K562 (cell line): ENCODE measurements around the gene CCDC187. TPM values are rescaled to one million over a fixed set of nuclear protein-coding genes. Genes with fewer than 3 reads are reported as not detected.
A peak's percentile ranks its signal among the peaks of the same experiment; 100 is the strongest.

Experiments used
- ATAC-seq: fragments of 200-7000 bp; cut with Tn5 transposase; 3 replicates; pipeline ENCODE4 v1.9.1; 2020; ENCODE audit warnings: moderate library complexity
- BruUV-seq: library from RNA; stranded (reverse); fragments of 400-500 nt; replicated peaks from 2 replicates; lab custom pipeline; 2021; lab: Mats Ljungman, UMichigan
- CTCF ChIA-PET: fragments of 300-600 bp; formaldehyde crosslinking; extraction: SDS; loops from one replicate; lab custom pipeline; 2021; ENCODE audit warnings: low intra/inter-chr PET ratio; lab: Yijun Ruan, JAX
- POLR2A ChIA-PET: fragments of 300-600, 350-650 bp; sonication (Branson Sonifier 250); formaldehyde crosslinking; extraction: SDS; loops from one replicate; lab custom pipeline; 2021; ENCODE audit warnings: antibody characterized with exemption, inconsistent platforms; lab: Yijun Ruan, JAX
- DNase-seq, 4 experiments: peaks; one replicate each; pipeline versions ENCODE4 v3.0.0 to v3.0.0-alpha.2; 2011 to 2018; ENCODE audit warnings: low spot score in 3 of 4, mixed read lengths in 3 of 4; ENCODE audit errors: extremely low read depth in 1 of 4
- FAIRE-seq: peaks from 2 replicates; lab custom pipeline; 2011; peaks lifted over from hg19 to GRCh38; lab: Jason Lieb, UNC
- H2AFZ ChIP-seq: 2 replicates; pipeline ENCODE4 v1.6.0; 2011; ENCODE audit warnings: low read depth, low read length, control low read depth, inconsistent platforms
- H3K27ac ChIP-seq: fragments of 200-600 bp; 3 replicates; pipeline ENCODE4 v1.8.0; 2011; ENCODE audit warnings: low read depth, mild to moderate bottlenecking, control low read depth, inconsistent platforms, low read length, moderate library complexity, mixed read lengths; ENCODE audit errors: extremely low read depth
- H3K27me3 ChIP-seq, 2 experiments: fragments of 300-600 bp in 1 of 2; 2 replicates in 1 of 2; 3 replicates in 1 of 2; pipeline versions ENCODE4 v1.6.0 to v1.8.0; 2011; ENCODE audit warnings: inconsistent platforms in 2 of 2, low read length in 2 of 2, mild to moderate bottlenecking in 1 of 2, mixed read lengths in 1 of 2, moderate library complexity in 1 of 2; ENCODE audit not compliant: control insufficient read depth in 2 of 2, insufficient read depth in 2 of 2
- H3K36me3 ChIP-seq: fragments of 300-600 bp; 3 replicates; pipeline ENCODE4 v1.8.0; 2011; ENCODE audit warnings: mild to moderate bottlenecking, low read length, inconsistent platforms; ENCODE audit not compliant: control insufficient read depth, insufficient read depth
- H3K4me1 ChIP-seq, 2 experiments: fragments of 200-600 bp in 1 of 2; replicated peaks in 1 of 2; 2 replicates in 1 of 2; 3 replicates in 1 of 2; pipeline versions ENCODE4 v1.5.1 to v1.8.0; 2011; ENCODE audit warnings: inconsistent platforms in 2 of 2, low read length in 2 of 2, mild to moderate bottlenecking in 1 of 2, mixed read lengths in 1 of 2, moderate library complexity in 1 of 2; ENCODE audit not compliant: control insufficient read depth in 2 of 2, insufficient read depth in 2 of 2
- H3K4me2 ChIP-seq: 2 replicates; pipeline ENCODE4 v1.6.1; 2011; ENCODE audit warnings: low read length, control low read depth, inconsistent platforms, mixed read lengths; ENCODE audit not compliant: insufficient read depth
- H3K4me3 ChIP-seq: fragments of 200-600 bp; sonication (generic), shearing (Covaris generic); 2 replicates; pipeline ENCODE4 v1.5.1; 2016; ENCODE audit warnings: control low read depth, inconsistent platforms
- H3K79me2 ChIP-seq: fragments of 200-600 bp; 3 replicates; pipeline ENCODE4 v1.8.0; 2011; ENCODE audit warnings: low read length, inconsistent platforms; ENCODE audit not compliant: control insufficient read depth, insufficient read depth
- H3K9ac ChIP-seq, 2 experiments: 2 replicates each; pipeline versions ENCODE4 v1.6.0 to v1.6.1; 2011; ENCODE audit warnings: low read depth in 2 of 2, low read length in 2 of 2, control low read depth in 1 of 2, inconsistent platforms in 1 of 2, mild to moderate bottlenecking in 1 of 2, mixed read lengths in 1 of 2; ENCODE audit not compliant: insufficient read depth in 1 of 2
- H3K9me1 ChIP-seq: one replicate; pipeline ENCODE4 v1.6.0; 2011; ENCODE audit warnings: inconsistent platforms, mild to moderate bottlenecking, low read length, moderate library complexity; ENCODE audit not compliant: control insufficient read depth, insufficient read depth
- H3K9me3 ChIP-seq: replicated peaks from 2 replicates; pipeline ENCODE4 v1.5.1; 2011; ENCODE audit warnings: low read depth, low read length, inconsistent platforms; ENCODE audit not compliant: control insufficient read depth, insufficient read depth
- H4K20me1 ChIP-seq: replicated peaks from 2 replicates; pipeline ENCODE4 v1.6.1; 2011; ENCODE audit warnings: low read length, inconsistent platforms, mixed read lengths; ENCODE audit not compliant: control insufficient read depth, insufficient read depth
- ARID1B ChIP-seq: fragments of 450-650 bp; IDR thresholded peaks from 2 replicates; pipeline ENCODE4 v1.6.1; 2016; ENCODE audit warnings: antibody characterized with exemption, mild to moderate bottlenecking, inconsistent platforms
- BRF1 ChIP-seq: IDR thresholded peaks from 3 replicates; pipeline ENCODE4 v1.6.1; 2011; ENCODE audit warnings: borderline replicate concordance, mild to moderate bottlenecking; ENCODE audit not compliant: insufficient read length; ENCODE audit errors: extremely low read depth
- CBFA2T3 ChIP-seq: fragments of 450-650 bp; IDR thresholded peaks from 2 replicates; pipeline ENCODE4 v1.6.1; 2017
- CBX3 ChIP-seq, 2 experiments: IDR thresholded peaks; 1 replicate in 1 of 2; 2 replicates in 1 of 2; pipeline ENCODE4 v1.6.1; 2012; ENCODE audit warnings: inconsistent platforms in 2 of 2, low read length in 2 of 2, borderline replicate concordance in 1 of 2, control low read depth in 1 of 2
- CBX5 ChIP-seq: IDR thresholded peaks from 2 replicates; pipeline ENCODE4 v1.6.1; 2014; ENCODE audit warnings: low read depth, borderline replicate concordance
- MEIS2 ChIP-seq: fragments of 450-650 bp; IDR thresholded peaks from 2 replicates; pipeline ENCODE4 v1.6.1; 2014; ENCODE audit warnings: mild to moderate bottlenecking; ENCODE audit not compliant: partially characterized antibody
- NBN ChIP-seq: fragments of 450-650 bp; IDR thresholded peaks from 2 replicates; pipeline ENCODE4 v1.6.1; 2016; ENCODE audit warnings: low read depth, mild to moderate bottlenecking
- NFATC3 ChIP-seq: fragments of 450-650 bp; IDR thresholded peaks from 2 replicates; pipeline ENCODE4 v1.6.1; 2017; ENCODE audit warnings: mild to moderate bottlenecking
- PBX2 ChIP-seq, 2 experiments: IDR thresholded peaks in 1 of 2; conservative IDR thresholded peaks in 1 of 2; 2 replicates each; pipeline ENCODE4 v1.6.1; 2016; ENCODE audit warnings: low read depth in 2 of 2, mild to moderate bottlenecking in 1 of 2, missing compliant biosample characterization in 1 of 2, missing genetic modification characterization in 1 of 2, moderate library complexity in 1 of 2
- POU5F1 ChIP-seq: fragments of 150-350 bp; IDR thresholded peaks from 2 replicates; pipeline ENCODE4 v1.6.1; 2014; ENCODE audit warnings: borderline replicate concordance, low read length, low read depth, mild to moderate bottlenecking; ENCODE audit not compliant: partially characterized antibody
- SMAD4 ChIP-seq: fragments of 250-450 bp; sonication (Bioruptor Pico); conservative IDR thresholded peaks from 2 replicates; pipeline ENCODE4 v1.8.0; 2021; ENCODE audit warnings: inconsistent platforms, mild to moderate bottlenecking, moderate library complexity
- SMARCC2 ChIP-seq: fragments of 450-650 bp; IDR thresholded peaks from 2 replicates; pipeline ENCODE4 v1.6.1; 2017; ENCODE audit warnings: antibody characterized with exemption, moderate library complexity, mild to moderate bottlenecking, low read depth
- SMC3 ChIP-seq: conservative IDR thresholded peaks from 2 replicates; pipeline ENCODE4 v1.6.1; 2011; ENCODE audit warnings: low read depth, low read length, improper control_type of control experiment; ENCODE audit not compliant: insufficient read depth
- TAF7 ChIP-seq: fragments of 450-650 bp; IDR thresholded peaks from 2 replicates; pipeline ENCODE4 v1.6.1; 2016; ENCODE audit warnings: missing genetic modification characterization, missing compliant biosample characterization
- TBL1XR1 ChIP-seq, 2 experiments: IDR thresholded peaks; 2 replicates each; pipeline ENCODE4 v1.6.1; 2012; ENCODE audit warnings: improper control_type of control experiment in 2 of 2, low read length in 2 of 2, mild to moderate bottlenecking in 1 of 2
- TCF3 ChIP-seq: sonication (generic); formaldehyde crosslinking; IDR thresholded peaks from 2 replicates; pipeline ENCODE4 v1.4.0; 2020; ENCODE audit warnings: mild to moderate bottlenecking, missing genetic modification reagents
- TEAD4 ChIP-seq, 2 experiments: sonication (generic) in 1 of 2; formaldehyde crosslinking in 1 of 2; IDR thresholded peaks; 2 replicates each; pipeline versions ENCODE4 v1.6.1 to v1.8.0; 2012 to 2022; ENCODE audit warnings: borderline replicate concordance in 1 of 2, inconsistent platforms in 1 of 2, low read length in 1 of 2, mild to moderate bottlenecking in 1 of 2, missing genetic modification reagents in 1 of 2
- ZC3H4 ChIP-seq: sonication (generic); formaldehyde crosslinking; IDR thresholded peaks from 2 replicates; pipeline ENCODE4 v1.9.0; 2021; ENCODE audit warnings: missing genetic modification reagents, borderline replicate concordance
- ZNF124 ChIP-seq: sonication (generic); formaldehyde crosslinking; IDR thresholded peaks from 2 replicates; pipeline ENCODE4 v1.8.1; 2022; ENCODE audit warnings: missing genetic modification reagents
- ZNF444 ChIP-seq: fragments of 250-450 bp; sonication (Bioruptor Pico); IDR thresholded peaks from 2 replicates; pipeline ENCODE4 v1.4.0; 2020; ENCODE audit warnings: mild to moderate bottlenecking, moderate library complexity
- ZNF77 ChIP-seq: fragments of 250-450 bp; sonication (Bioruptor Pico); IDR thresholded peaks from 2 replicates; pipeline ENCODE4 v1.5.0; 2020
- WGBS: fragments of 100-300 bp; shearing (Covaris generic); methylation state at CpG from one replicate; pipeline ENCODE4 v1.1.6; 2016; ENCODE audit warnings: low coverage, mixed read lengths; ENCODE audit not compliant: insufficient coverage; ENCODE audit errors: missing lambda C conversion rate; 5-methylcytosine and 5-hydroxymethylcytosine counted together
- in situ Hi-C: fragments of 300-500 bp; cut with MboI; formaldehyde crosslinking; loops from 4 replicates; pipeline ENCODE4 v1.15.0; 2018; ENCODE audit warnings: inconsistent platforms, mixed read lengths
- intact Hi-C: fragments of 100-400 bp; cut with micrococcal nuclease; formaldehyde crosslinking; loops from 2 replicates; pipeline ENCODE4 v1.14.2; 2022
- polyA plus RNA-seq, 8 experiments: library from polyadenylated mRNA; depleted of rRNA in 4 of 8; stranded (reverse) in 5 of 8; unstranded in 3 of 8; fragments of >200 nt; fragmentation: Nextera tagmentation in 2 of 8; fragmentation: Illumina TruSeq in 1 of 8; extraction: Ambion mirVana in 2 of 8; extraction: Trizol in 1 of 8; gene quantifications; 2 replicates each; pipeline versions ENCODE4 v1.2.1 to v1.2.3, GENCODE V29; 2011 to 2014; ENCODE audit warnings: inconsistent platforms in 1 of 8, missing spikeins in 1 of 8
- total RNA-seq, 7 experiments: library from RNA; depleted of rRNA in 6 of 7; stranded (reverse); fragments of >200 nt in 6 of 7; fragmentation: Illumina TruSeq in 2 of 7; extraction: Trizol in 2 of 7; gene quantifications; 2 replicates each; pipeline versions ENCODE4 v1.2.1 to v1.2.3, GENCODE V29; 2011 to 2021; ENCODE audit warnings: low replicate concordance in 1 of 7

Gene CCDC187
- total and polyA plus RNA-seq, 9 of the 15 experiments (the other 6 are each of a cell fraction or from before 2014, with no cell fraction given), result not detected

DNA sequence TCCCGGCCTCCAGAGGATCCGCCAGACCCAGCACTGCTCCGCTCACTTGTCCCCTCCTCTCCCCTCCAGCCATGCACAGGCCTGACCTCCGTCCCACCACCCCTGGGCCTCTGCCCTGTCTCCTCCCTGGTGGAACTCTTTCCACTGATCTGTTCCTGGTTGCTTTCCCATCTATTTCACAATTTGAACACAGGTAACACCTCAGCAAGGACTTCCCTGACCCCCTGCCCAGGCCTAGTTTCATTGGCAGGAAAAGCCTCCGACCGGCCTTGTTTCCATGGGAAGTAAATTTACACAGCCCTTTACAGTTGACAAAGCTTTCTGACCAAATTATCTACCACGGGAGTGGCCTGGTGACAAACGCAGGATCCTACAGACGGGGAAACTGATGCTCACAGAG lies 73.1 kb downstream of the CCDC187 start (continued):
- TF ChIP-seq NFATC3, result no peak
- TF ChIP-seq POU5F1, result no peak
- TF ChIP-seq ZNF124 (CRISPR knock-in tag), result no peak
- no peak for TF ChIP-seq SMC3
- no peak for TF ChIP-seq BRF1
- no peak for TF ChIP-seq ZC3H4
- TF ChIP-seq NBN, result no peak
- no peak for TF ChIP-seq ZNF77 (CRISPR knock-in tag)
- no peak for TF ChIP-seq SMARCC2
- TF ChIP-seq CBX5, result no peak
- TF ChIP-seq TAF7 (tag), result no peak
- TF ChIP-seq CBX3 (IDR thresholded peaks at IDR 0.05; ENCODE audit: borderline replicate concordance in 1 of 2, low read length in 2 of 2), result no peak

- H3K4me3 ChIP-seq, result no peak overlapping the region
- peaks cover 26% of the 10 kb centered on the region for H4K20me1 ChIP-seq
- H3K27ac ChIP-seq, result no peak overlapping the region
- intact Hi-C loops (no loop called here), in situ Hi-C loops (no loop called here)
- ATAC-seq (peak; percentile 12; the same call in 1 of the 3 replicates), DNase-seq (peak in 1 of 4 experiments; percentile 34), FAIRE-seq (no peak)
- POLR2A ChIA-PET, result interaction anchor here (0.8 to 1.0 kb wide), 3 partner anchors 9 to 36 kb away, joined by 3 to 7 read pairs (median 4); no protein-coding TSS in a partner anchor
- H3K79me2 ChIP-seq, result peaks cover 65% of the 10 kb centered on the region
- H2AFZ ChIP-seq, result no peak overlapping the region
- H3K36me3 ChIP-seq, result peaks cover 57% of the 10 kb centered on the region
- no peak overlapping the region for H3K4me2 ChIP-seq
- 60% methylated on average over 10 of the region's 10 CpGs for WGBS
- H3K9me1 ChIP-seq, result peaks cover 8% of the 10 kb centered on the region
- H3K9me3 ChIP-seq, result no peaks in the 10 kb centered on the region
- CTCF ChIA-PET, result no interaction called here
- no peaks in the 10 kb centered on the region for H3K27me3 ChIP-seq
- peaks cover 27 to 62% of the 10 kb centered on the region in 2 experiments for H3K4me1 ChIP-seq
- BruUV-seq, result no TSS peak
- peak overlapping the region in 1 of 2 experiments; percentile 64; a peak in 2 of 4 replicates for H3K9ac ChIP-seq
- TF ChIP-seq ARID1B (peak; percentile 19; the same call in 1 of the 2 replicates), TEAD4 (IDR thresholded peaks at IDR 0.05; ENCODE audit: low read length) (no peak), TEAD4 (CRISPR knock-in tag; IDR thresholded peaks at IDR 0.05; ENCODE audit: borderline replicate concordance) (no peak), ZNF444 (CRISPR knock-in tag) (no peak), TCF3 (CRISPR knock-in tag) (peak; percentile 16; the same call in 1 of the 2 replicates), SMAD4 (CRISPR knock-in tag) (0 out of 2 replicates have a peak, but pooled peaks have one; percentile 24), MEIS2 (peak; percentile 66), PBX2 (CRISPR knock-in tag; IDR thresholded peaks at IDR 0.05; ENCODE audit: low read depth) (no peak), PBX2 (tag; conservative IDR thresholded peaks at IDR 0.05; ENCODE audit: low read depth) (peak; percentile 45), TBL1XR1 (IDR thresholded peaks at IDR 0.05; ENCODE audit: low read length in 2 of 2) (no peak), CBFA2T3 (peak; percentile 34; the same call in 1 of the 2 replicates)
Measured at GRCh38 chr9:136230365-136230764, 73.5 kb downstream of the CCDC187 start.
